HEK293 (cell line): ENCODE measurements around the gene ZBTB38.

Source experiments
- CTCF ChIP-seq: fragments of 450-650 bp; formaldehyde crosslinking; IDR thresholded peaks from 2 replicates; pipeline ENCODE4 v1.5.1; 2016; ENCODE audit warnings: missing biosample characterization, missing genetic modification characterization
- KLF16 ChIP-seq: fragments of 450-650 bp; formaldehyde crosslinking; IDR thresholded peaks from 2 replicates; pipeline ENCODE4 v1.5.1; 2017; ENCODE audit warnings: missing biosample characterization, missing genetic modification characterization

- TF ChIP-seq CTCF (tag by site-specific recombination): no peak
- no peak for TF ChIP-seq KLF16 (tag by site-specific recombination)
Measured at GRCh38 chr3:141365201-141365600, 3.1 kb upstream of the ZBTB38 start.
